Stimulated activated CD4-positive, alpha-beta T cell treated with anti-CD3 and anti-CD28 coated beads, Interleukin-1b, Interleukin-23, amount 100 ng/mL, for 1 hour (primary cell): ENCODE measurements around the gene SLC7A4.
"Not testable (repeated sequence)": the region's sequence is repeated elsewhere in the genome, so short reads cannot be mapped to it uniquely, and the experiment has no call there.

Experiments used
- DNase-seq, 2 donors: peaks; one replicate each; pipeline ENCODE4 v3.0.0-alpha.2; 2020; ENCODE audit warnings: low read depth in 2 of 2

Gene SLC7A4

GRCh38 chr22:21064917-21065864 is 32.8 kb upstream of the SLC7A4 start:
- DNase-seq, result no peak

DNA sequence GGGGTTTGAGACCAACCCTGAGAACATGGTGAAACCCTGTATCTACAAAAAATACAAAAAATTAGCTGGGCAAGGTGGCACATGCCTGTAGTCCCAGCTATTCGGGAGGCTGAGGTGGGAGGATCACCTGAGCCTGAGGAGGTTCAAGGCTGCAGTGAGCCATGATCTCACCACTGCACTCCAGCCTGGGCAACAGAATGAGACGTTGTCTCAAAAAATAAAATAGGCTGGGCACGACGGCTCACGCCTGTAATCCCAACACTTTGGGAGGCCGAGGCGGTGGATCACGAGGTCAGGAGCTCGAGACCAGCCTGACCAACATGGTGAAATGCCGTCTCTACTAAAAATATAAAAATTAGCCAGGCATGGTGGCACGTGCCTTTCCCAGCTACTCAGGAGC is 32.1 kb upstream of the SLC7A4 start:
- not testable (repeated sequence) for DNase-seq

DNA sequence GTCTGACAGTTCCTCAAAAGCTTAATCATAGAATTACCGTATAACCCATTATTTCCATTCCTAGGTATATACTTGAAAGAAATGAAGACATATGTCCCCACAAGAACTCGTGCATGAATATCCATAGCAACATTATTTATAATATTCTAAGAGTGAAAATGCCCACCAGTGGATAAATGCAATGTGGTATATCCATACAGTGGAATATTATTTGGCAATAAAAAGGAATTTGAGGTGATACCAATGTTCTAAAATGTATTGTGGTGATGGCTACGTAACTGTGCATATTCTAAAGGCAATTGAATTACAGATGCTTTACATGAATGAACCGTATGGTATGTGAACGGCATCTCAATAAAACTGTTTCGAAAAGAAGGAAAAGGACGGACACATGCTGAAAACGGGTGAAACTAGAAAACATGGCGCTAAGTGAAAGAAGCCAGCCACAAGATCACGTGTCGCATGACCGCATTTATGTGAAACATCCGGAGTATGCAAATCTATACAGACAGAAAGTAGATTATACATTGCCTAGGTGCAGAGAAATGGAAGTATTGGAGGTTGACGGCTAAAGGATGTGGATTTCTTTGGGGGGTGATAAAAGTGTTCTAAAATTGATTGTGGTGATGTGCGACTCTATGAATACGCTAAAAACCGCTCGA is 29.4 kb upstream of the SLC7A4 start:
- not testable (repeated sequence) for DNase-seq

DNA sequence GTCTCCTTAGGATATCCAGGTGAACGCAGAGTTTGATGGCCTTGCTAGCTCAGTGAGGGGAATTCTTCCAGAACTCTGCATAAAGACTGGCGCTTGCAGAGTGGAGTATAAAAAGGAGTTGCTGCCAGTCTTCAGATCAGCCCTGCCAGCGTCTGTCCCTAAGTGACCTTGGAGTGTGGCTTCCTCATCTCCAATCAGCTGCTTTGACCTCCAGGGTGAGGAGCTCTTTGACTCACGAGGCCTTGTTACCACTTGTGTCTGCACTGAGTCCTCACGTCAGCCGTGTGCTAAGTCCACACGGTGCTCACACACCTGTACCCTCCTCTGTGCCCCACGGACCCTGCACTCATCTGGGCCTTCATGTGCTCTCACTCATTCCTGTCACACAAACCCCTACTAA is 28.0 kb upstream of the SLC7A4 start:
- not testable (repeated sequence) for DNase-seq

DNA sequence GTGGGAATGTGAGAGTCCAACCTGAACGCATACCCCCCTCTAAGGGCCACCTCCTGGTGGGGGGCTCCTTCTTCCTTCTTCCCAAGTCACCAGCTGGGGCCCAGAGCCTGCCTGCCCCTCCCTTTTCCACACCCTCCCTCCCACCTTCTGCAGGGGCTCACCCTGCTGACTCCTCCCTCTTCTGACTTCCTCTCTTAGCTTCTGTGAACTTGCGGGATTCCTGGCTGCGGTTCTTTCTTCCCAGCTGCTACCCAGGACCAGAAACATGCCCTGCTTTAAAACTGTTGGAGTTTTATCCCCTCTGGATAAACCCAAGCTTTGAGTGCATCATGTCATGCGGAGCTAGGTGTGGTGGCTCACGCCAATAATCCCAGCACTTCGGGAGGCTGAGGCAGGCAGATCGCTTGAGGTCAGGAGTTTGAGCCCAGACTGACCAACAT is 23.5 kb upstream of the SLC7A4 start:
- no peak for DNase-seq

DNA sequence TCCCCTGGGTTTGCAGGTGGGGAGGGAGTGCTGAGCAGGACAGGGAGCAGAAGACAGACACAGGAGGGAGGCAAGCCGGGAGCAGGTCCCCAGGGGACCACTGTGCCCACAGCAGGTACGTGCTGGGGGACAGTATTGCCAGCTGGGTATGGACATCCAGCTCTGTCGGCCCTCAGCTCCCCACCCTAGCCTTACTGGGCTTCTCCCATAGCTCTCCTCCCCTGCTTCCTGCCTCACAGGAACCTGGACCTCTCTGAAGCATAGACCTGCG is 23.1 kb upstream of the SLC7A4 start:
- DNase-seq, result no peak

DNA sequence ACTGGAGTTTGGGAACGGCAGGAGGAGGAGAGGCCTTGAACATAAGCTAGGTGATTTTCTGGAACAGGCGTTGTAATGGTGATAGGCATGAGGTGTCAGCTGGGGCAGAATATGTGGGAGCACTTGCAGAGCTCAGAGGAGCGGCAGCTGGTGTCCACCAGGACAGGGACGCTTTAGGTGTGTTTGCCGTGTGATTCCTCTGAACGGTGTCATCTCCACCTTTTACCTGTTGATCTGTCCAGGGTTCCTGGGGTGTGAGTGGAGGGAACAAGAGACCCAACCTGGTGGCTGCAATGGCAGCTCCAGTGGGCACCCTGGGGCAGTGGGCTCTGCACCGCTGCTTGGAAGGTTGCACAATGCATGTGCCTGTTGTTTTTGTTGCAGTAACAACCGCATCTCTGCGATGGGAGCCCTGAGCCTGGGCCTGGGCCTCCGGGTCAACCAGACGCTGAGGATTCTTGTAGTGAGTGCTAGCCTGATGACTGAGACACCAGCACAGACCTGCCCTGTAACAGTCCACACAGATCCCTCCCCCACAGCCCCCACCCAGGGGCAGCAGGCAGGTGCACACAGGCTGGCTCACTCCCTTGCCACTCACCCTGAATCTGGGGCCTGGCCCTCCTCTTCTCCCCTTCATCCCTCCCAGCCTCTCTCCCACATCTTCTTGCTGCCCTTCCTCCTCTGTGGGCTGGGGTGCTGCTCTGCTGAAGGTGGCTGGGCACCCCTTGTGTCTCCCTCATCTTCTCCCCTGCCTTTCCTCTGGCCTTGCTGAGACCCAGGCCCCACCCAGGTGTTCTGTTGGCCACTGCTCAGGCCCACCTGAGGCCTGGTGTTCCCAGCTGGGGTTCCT is 22.6 kb upstream of the SLC7A4 start:
- DNase-seq, result no peak

DNA sequence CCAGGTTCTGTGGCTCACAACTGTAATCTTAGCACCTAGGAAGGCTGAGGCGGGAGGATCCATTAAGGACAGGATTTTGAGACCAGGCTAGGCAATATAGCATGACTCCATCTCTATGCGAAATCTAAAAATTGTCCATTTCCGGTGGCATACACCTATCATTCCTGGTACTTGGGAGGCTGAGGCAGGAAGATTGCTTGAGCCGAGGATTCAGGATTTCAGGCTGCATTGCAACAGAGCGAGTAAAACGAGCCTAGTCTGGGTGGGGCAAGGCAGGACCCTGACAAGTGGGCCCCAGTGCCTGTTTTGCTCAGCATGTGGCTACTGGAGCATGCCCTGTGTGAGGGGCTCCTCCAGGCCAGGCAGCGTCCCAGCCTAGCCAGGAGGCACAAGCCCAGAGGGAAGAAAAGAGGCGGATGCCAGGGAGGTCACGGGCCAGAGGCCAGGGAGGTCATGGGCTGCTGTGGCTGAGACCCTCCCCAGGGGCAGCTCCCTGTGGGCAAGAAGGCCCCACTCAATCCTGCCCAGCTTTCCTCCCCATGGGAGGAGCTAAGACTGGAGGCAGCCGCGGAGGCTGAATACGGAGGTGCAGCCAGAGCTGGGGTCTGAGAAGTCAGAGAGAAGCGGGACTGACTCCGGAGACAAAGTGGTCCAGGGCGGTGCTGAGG is 21.8 kb upstream of the SLC7A4 start:
- DNase-seq, result no peak

DNA sequence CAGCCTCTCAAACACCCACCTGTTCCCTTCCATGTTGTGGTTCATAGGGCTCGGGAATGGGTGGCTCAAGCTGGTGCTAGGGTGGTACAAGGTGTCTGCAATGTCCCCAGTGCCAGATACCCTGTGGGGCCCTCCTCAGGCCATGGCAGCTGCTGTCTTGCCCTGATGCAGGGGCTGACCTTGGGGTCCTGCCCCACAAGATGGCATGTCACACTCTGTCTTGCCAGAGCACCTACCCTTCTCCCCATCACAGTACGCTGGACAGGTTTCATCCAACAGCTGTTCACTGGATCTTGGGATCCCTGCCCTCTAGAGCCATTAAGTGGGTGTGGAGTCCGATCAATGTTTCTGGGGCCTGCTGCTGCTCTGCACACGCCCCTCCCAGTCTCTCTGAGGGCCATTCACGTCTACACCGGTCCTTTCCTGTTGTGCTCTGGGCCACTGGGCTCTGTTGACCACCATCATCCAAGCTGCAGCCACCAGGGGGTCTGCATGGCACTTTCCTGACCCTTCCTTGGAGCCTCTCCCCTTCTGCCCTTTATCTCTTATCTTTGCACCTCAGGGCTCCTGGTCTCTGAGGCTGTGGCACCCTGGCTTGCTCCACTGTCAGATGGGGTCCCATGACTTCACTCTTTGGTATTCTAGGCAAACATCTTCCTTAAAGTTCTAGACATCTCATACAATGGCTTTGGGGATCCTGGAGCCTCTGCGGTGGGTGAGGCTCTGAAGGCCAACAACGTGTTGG is 20.5 kb upstream of the SLC7A4 start:
- no peak for DNase-seq

DNA sequence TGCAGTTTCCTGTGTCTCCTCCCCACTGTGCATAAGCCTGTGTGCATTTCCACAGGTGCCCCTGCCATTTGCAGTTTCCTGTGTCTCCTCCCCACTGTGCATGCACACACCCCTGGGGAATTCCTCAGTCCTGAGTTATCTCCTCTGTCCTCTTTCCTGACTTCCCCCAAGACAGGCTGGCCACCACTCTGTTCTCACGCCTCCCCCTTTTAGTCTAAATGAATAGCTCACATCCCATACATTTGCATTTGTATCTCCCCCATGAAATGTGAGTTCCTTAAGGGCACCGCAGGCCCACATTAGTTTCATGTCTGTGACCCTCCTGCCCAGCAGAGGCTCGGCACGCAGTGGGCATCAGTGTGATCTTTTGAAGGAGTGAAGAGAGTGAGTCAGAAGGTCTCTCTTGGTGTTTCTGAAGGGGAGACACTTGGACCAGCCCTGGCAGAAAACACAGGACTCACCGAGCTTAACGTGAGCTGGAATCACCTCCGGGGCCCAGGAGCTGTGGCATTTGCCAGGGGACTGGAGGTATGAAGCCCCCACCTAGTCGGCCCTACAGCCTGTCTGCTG is 19.6 kb upstream of the SLC7A4 start:
- DNase-seq, result no peak

GRCh38 chr22:21051145-21051830 is 18.9 kb upstream of the SLC7A4 start:
- no peak for DNase-seq

GRCh38 chr22:21048965-21049364 is 16.6 kb upstream of the SLC7A4 start:
- DNase-seq, result not testable (repeated sequence)

- DNase-seq, result not testable (repeated sequence)
These were observed 16.1 kb upstream of the SLC7A4 start for GRCh38 chr22:21048448-21048847.

- DNase-seq, result no peak
These were observed 15.4 kb upstream of the SLC7A4 start for GRCh38 chr22:21047730-21048129.

GRCh38 chr22:21047035-21047661 is 14.8 kb upstream of the SLC7A4 start:
- no peak for DNase-seq

DNA sequence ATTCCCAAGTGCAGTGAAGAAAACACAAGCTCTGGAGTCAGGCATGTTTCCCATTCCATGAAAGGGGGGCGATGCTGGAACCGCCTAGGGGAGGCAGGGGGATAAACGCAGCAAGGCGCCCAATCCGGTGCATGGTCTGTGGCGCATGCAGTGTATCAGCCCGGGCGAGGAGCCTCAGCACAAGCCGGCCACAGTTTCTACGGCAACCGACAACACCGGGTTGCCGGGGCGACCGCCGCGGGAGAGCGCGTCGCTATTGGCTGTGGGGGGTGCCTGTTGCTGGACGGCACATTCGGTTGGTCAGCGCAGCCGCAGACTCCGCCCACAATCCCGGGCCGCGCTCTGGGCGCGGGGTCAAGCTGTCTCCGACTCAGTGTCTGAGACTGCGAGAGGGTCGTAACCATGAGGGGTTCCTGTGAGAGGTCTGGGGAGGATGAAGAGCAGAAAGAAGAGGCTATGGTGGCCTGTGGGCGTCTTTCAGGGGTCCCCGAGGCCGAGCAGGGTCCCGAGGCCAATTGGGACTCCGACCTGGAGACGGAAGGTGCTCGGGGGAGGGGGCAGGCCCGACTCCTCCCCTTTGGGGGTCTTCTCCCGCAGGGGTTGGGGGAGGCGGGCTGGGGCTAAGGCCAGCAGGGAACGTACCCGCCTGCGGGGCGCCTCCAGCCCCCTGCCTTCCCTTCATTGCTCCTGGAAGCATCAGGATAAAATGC is 13.4 kb upstream of the SLC7A4 start, which contains the start of gene LRRC74B:
Gene LRRC74B (plus strand): TSS at position 362 of the 710 bp plus-strand sequence. CDS start 41 bp downstream, at position 403.
- peak; percentile 18 to 21 for DNase-seq

GRCh38 chr22:21044931-21045584 is 12.7 kb upstream of the SLC7A4 start:
- DNase-seq, result no peak

GRCh38 chr22:21043860-21044535 is 11.6 kb upstream of the SLC7A4 start:
- DNase-seq, result no peak
